GM19099 (cell line): ENCODE results near the gene ADGRB3.

Experiments
- POLR2A ChIP-seq: IDR thresholded peaks from 3 replicates; pipeline ENCODE4 v1.6.1; 2011; ENCODE audit warnings: low read depth; ENCODE audit not compliant: insufficient read length; ENCODE audit errors: extremely low read depth

Gene ADGRB3

GRCh38 chr6:68740828-68741500, 105.9 kb downstream of the ADGRB3 start:
- no peak for TF ChIP-seq POLR2A

GRCh38 chr6:68741501-68742386, 106.7 kb downstream of the ADGRB3 start:
- TF ChIP-seq POLR2A = no peak

GRCh38 chr6:68743099-68743498, 108.0 kb downstream of the ADGRB3 start:
- no peak for TF ChIP-seq POLR2A

- no peak for TF ChIP-seq POLR2A
Measured at GRCh38 chr6:68746376-68746775, 111.3 kb downstream of the ADGRB3 start.

GRCh38 chr6:68747110-68747790, 112.2 kb downstream of the ADGRB3 start:
- no peak for TF ChIP-seq POLR2A

GRCh38 chr6:68754681-68755213, 119.7 kb downstream of the ADGRB3 start:
- TF ChIP-seq POLR2A = no peak

GRCh38 chr6:68756454-68757375, 121.6 kb downstream of the ADGRB3 start:
- TF ChIP-seq POLR2A = no peak

GRCh38 chr6:68757821-68758220, 122.7 kb downstream of the ADGRB3 start:
- TF ChIP-seq POLR2A = no peak

GRCh38 chr6:68758559-68758958, 123.5 kb downstream of the ADGRB3 start:
- no peak for TF ChIP-seq POLR2A

GRCh38 chr6:68760485-68760884, 125.4 kb downstream of the ADGRB3 start:
- no peak for TF ChIP-seq POLR2A

GRCh38 chr6:68760941-68761676, 126.0 kb downstream of the ADGRB3 start:
- no peak for TF ChIP-seq POLR2A

GRCh38 chr6:68761985-68762384, 126.9 kb downstream of the ADGRB3 start:
- no peak for TF ChIP-seq POLR2A

- no peak for TF ChIP-seq POLR2A
Measured at GRCh38 chr6:68771426-68771825, 136.3 kb downstream of the ADGRB3 start.

- no peak for TF ChIP-seq POLR2A
Measured at GRCh38 chr6:68774843-68775242, 139.8 kb downstream of the ADGRB3 start.
